Hepatocyte (in vitro differentiated cells): ENCODE data around the gene KCNK17.

ENCODE experiments used
- EZH2 ChIP-seq: fragments of 200-600 bp; sonication (generic); IDR thresholded peaks from 2 replicates; pipeline ENCODE4 v1.6.1; 2016; ENCODE audit warnings: antibody characterized with exemption, mild to moderate bottlenecking, borderline replicate concordance
- TF ChIP-seq, protein P1 (sequence below): fragments of 200-600 bp; sonication (generic); IDR thresholded peaks from 2 replicates; pipeline ENCODE4 v1.5.1; 2016; ENCODE audit warnings: antibody characterized with exemption, mild to moderate bottlenecking; ENCODE audit not compliant: poor library complexity

DNA sequence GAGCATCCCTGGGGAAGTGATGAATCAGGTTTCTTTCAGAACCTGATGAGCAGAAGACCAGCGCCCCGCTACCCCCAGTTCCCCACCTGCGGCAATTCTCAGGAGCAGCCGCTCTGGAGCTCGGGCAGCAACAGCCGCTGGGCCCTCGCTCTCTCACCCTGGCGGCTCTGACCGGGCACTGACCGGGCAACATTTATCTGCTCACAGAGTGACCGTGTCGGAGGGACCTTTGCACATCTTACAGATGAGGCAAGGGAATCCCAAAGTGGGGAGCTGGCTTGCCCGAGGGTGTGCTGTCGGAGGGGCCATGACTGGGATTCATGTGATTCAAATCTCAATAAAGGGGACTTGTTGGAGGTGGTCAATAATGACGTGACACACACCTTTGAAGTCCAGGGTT is 34.5 kb upstream of the KCNK17 start:
- TF ChIP-seq, protein P1, sequence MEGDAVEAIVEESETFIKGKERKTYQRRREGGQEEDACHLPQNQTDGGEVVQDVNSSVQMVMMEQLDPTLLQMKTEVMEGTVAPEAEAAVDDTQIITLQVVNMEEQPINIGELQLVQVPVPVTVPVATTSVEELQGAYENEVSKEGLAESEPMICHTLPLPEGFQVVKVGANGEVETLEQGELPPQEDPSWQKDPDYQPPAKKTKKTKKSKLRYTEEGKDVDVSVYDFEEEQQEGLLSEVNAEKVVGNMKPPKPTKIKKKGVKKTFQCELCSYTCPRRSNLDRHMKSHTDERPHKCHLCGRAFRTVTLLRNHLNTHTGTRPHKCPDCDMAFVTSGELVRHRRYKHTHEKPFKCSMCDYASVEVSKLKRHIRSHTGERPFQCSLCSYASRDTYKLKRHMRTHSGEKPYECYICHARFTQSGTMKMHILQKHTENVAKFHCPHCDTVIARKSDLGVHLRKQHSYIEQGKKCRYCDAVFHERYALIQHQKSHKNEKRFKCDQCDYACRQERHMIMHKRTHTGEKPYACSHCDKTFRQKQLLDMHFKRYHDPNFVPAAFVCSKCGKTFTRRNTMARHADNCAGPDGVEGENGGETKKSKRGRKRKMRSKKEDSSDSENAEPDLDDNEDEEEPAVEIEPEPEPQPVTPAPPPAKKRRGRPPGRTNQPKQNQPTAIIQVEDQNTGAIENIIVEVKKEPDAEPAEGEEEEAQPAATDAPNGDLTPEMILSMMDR: no peak
- no peak for TF ChIP-seq EZH2
